Testis (tissue), 2 donors: Measurements from ENCODE around the gene PPM1H.

Experiments
- POLR2A ChIP-seq: fragments of 450-650 bp; IDR thresholded peaks from one replicate; pipeline ENCODE4 v1.6.1; 2017; ENCODE audit warnings: antibody characterized with exemption, mild to moderate bottlenecking, moderate library complexity
- TF ChIP-seq, protein P1 (sequence below), 3 experiments: fragments of 450-650 bp in 2 of 3; fragments of 200-600 bp in 1 of 3; sonication (generic) in 1 of 3; IDR thresholded peaks; one replicate each; pipeline ENCODE4 v1.5.1; 2016 to 2019; ENCODE audit warnings: antibody characterized with exemption in 3 of 3, mild to moderate bottlenecking in 2 of 3, moderate library complexity in 1 of 3

DNA sequence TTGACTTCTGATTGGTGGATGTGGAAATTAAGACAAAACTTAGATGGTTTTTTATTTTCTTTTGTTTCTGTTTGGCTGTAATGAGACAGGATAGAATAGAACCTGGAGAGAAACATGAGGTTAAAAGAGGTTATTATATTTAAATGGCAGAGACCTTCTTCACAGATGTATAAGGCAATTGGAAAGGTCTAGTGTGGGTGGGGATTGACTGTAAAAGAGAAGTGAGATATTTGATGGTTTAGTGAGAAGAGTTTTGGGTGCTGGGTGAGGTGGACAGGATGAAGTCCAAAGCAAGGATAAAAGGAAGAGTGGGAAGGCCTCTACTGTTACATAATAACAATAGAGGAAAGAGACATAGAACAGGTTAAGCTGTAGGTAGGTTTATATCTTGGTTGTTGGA, 43.8 kb upstream of the PPM1H start:
- no peak for TF ChIP-seq POLR2A
- TF ChIP-seq, protein P1, sequence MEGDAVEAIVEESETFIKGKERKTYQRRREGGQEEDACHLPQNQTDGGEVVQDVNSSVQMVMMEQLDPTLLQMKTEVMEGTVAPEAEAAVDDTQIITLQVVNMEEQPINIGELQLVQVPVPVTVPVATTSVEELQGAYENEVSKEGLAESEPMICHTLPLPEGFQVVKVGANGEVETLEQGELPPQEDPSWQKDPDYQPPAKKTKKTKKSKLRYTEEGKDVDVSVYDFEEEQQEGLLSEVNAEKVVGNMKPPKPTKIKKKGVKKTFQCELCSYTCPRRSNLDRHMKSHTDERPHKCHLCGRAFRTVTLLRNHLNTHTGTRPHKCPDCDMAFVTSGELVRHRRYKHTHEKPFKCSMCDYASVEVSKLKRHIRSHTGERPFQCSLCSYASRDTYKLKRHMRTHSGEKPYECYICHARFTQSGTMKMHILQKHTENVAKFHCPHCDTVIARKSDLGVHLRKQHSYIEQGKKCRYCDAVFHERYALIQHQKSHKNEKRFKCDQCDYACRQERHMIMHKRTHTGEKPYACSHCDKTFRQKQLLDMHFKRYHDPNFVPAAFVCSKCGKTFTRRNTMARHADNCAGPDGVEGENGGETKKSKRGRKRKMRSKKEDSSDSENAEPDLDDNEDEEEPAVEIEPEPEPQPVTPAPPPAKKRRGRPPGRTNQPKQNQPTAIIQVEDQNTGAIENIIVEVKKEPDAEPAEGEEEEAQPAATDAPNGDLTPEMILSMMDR (IDR thresholded peaks at IDR 0.05): no peak
